ENCODE measurements around the gene SFXN5.

GRCh38 chr2:72942293-72942692 lies 129.2 kb downstream of the SFXN5 start:
- TF ChIP-seq POLR2AphosphoS5 (IDR thresholded peaks at IDR 0.05; ENCODE audit: low read depth, low read length) (no peak), SIN3A (IDR thresholded peaks at IDR 0.05; ENCODE audit: borderline replicate concordance, insufficient read depth, low read length) (no peak), REST (IDR thresholded peaks at IDR 0.05; ENCODE audit: insufficient read depth in 1 of 2, low read depth in 2 of 2, low read length in 2 of 2) (no peak)

Data from PFSK-1 (cell line).